Fibroblast of villous mesenchyme (primary cell): Measurements from ENCODE around the gene PKD1L1. TPM values are rescaled to one million over a fixed set of nuclear protein-coding genes. Genes with fewer than 3 reads are reported as not detected.
"Not testable (repeated sequence)": the region's sequence is repeated elsewhere in the genome, so short reads cannot be mapped to it uniquely, and the experiment has no call there.

ENCODE experiments used
- DNase-seq: peaks from one replicate; pipeline ENCODE4 v3.0.0-alpha.2; 2010; ENCODE audit warnings: low read depth
- H3K4me3 ChIP-seq: 2 replicates; pipeline ENCODE4 v1.5.1; 2011; ENCODE audit warnings: low read depth, mild to moderate bottlenecking, low read length
- total RNA-seq: library from RNA; depleted of rRNA; stranded (reverse); fragments of >200 nt; gene quantifications from 2 replicates; pipeline ENCODE4 v1.2.3, GENCODE V29; 2012
- TF ChIP-seq, protein P1 (sequence below): IDR thresholded peaks from 2 replicates; pipeline ENCODE4 v1.5.1; 2012; ENCODE audit warnings: low read depth, mild to moderate bottlenecking, low read length; ENCODE audit not compliant: insufficient read depth

PKD1L1 gene
- total RNA-seq, 1 donor: 0.43 TPM

DNA sequence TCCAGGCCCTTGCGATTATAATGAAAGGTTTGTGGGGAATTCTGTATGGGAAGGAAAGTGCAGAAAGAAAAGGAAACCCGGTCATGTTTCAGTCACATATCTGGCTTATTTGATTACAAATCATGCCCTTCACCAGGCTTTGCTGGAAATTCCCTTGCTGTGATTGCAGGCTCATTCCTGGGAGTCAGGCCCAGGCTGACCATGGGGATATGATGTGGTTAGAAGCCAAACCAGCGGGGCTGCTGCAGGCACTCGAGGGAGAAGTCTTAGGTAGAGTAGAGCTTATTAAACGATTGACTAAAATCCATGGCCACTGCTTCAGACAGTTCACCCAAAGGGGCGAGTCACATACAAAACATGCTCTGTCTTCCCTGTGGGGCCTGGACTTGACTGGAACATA lies 16.2 kb downstream of the PKD1L1 start:
- H3K4me3 ChIP-seq: no peak overlapping the region
- DNase-seq: no peak
- TF ChIP-seq, protein P1, sequence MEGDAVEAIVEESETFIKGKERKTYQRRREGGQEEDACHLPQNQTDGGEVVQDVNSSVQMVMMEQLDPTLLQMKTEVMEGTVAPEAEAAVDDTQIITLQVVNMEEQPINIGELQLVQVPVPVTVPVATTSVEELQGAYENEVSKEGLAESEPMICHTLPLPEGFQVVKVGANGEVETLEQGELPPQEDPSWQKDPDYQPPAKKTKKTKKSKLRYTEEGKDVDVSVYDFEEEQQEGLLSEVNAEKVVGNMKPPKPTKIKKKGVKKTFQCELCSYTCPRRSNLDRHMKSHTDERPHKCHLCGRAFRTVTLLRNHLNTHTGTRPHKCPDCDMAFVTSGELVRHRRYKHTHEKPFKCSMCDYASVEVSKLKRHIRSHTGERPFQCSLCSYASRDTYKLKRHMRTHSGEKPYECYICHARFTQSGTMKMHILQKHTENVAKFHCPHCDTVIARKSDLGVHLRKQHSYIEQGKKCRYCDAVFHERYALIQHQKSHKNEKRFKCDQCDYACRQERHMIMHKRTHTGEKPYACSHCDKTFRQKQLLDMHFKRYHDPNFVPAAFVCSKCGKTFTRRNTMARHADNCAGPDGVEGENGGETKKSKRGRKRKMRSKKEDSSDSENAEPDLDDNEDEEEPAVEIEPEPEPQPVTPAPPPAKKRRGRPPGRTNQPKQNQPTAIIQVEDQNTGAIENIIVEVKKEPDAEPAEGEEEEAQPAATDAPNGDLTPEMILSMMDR: no peak

DNA sequence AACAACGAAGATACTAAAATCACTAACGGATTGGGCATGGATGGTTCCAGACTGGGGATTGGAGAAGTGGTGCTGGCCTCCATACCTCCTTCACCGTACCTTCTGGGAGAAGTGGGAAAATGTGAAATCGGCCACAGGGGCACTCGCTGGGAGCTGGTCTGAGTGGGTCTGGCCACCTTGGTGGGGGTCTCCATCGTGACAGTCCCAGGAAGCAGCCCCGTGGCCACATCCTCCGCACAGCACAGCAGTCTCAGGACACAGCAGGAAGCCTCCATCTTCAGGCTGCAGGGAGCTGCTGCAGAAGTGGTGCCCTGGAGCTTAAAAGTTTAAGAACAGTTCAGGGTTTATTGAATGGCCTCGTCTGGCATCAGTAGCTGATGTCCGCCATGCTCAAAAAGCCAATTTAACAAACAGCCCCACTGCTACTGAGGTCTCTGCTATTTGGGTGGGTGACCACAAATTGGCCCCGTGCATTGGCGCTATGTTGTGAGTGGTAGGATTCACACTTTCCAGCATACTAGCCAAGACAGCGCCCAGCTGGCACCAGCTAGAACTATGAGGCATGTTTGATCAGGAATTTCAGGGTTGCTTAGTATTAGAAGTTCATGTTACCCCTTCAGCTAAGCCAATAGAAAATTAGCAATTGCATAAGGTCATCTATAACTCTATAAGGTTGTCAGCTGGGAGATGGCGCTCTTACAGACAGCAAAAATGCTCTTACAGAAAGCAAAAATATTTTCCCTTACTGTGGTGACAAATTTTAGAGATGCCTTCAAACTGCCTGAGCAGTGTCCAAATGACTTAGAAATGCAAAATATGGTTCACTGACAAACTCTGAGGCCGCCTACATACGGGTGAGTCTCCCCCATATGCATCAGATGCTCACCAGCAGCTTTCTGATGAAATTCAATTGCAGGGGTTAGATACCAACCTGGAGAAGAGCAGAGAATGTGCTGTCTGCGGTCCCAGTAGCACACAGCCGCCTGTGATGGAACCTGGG lies 17.0 kb downstream of the PKD1L1 start:
- TF ChIP-seq, protein P1: no peak
- no peak overlapping the region for H3K4me3 ChIP-seq
- no peak for DNase-seq

DNA sequence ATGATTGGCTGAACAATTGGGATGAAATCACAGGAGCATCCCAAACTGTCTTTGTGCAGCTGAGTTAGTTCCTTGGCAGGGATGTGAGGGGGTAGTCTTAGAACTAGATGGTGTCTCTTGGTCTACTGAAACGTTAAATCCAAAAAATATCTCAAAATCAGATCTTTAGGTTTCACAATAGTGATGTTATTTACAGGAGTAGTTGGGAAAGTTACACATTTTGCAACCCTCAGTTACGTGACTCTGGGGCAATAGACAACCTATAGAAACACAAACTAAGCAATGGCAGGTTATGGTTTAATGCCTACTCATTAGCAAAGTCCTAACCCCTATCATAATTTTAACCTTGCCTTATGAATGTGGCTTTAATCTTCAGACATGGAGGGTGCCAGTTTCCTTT lies 24.0 kb downstream of the PKD1L1 start:
- TF ChIP-seq, protein P1: no peak
- no peak for DNase-seq
- no peak overlapping the region for H3K4me3 ChIP-seq

DNA sequence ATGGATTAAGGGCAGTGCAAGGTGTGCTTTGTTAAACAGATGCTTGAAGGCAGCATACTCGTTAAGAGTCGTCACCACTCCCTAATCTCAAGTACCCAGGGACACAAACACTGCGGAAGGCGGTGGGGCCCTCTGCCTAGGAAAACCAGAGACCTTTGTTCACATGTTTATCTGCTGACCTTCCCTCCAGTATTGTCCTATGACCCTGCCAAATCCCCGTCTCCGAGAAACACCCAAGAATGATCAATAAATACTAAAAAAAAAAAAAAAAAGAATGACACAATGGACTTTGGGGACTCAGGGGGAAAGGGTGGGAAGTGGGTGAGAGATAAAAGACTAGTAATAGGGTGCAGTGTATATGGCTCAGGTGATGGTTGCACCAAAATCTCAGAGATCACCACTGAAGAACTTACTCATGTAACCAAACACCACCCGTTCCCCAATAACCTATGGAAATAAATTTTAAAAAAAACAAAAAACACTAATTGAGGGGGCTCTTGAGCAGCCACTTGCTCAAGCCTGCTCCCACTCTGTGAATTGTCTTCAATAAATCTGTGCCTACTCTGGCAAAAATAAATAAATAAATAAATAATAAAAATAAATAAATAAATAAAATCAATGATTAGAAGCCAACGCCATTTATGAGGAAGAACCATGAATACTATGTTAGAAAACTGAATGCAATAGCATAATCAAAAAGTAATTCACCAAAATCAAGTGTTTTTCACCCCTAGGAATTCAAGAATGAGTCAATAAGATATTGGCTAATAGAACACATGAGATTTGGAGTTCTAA lies 25.0 kb downstream of the PKD1L1 start:
- not testable (repeated sequence) for H3K4me3 ChIP-seq, DNase-seq

DNA sequence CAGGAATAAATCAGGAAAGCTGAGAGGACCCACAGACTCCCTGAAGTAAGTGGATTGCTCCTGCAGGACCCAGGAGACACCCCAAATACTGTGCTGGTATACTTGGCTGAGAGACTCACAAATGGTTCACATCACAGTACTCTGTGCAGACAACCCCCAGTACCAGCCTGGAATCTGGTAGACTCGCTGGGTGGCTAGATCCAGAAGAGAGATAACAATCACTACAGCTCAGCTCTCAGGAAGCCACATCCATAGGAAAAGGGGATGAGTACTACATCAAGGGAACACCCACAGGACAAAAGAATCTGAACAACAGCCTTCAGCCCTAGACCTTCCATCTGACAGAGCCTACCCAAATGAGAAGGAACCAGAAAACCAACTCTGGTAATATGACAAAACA lies 31.8 kb downstream of the PKD1L1 start:
- not testable (repeated sequence) for DNase-seq, H3K4me3 ChIP-seq

DNA sequence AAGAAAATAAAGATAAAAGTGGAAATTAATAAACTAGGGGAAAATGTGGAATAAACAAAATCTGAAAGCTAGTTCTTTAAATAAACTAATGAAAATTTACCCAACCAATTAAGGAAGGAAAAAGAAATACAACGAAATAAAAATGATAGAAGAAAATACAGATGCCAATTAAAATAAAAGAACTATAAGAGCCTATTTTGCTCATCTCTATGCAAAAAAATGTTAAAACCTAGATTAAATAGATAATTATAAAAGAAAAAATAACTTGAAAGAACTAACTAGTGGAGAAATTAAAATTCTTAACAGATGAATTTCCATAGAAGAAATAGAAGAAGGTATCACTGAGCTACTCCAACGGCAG lies 32.7 kb downstream of the PKD1L1 start:
- H3K4me3 ChIP-seq: no peak overlapping the region
- DNase-seq: no peak
- TF ChIP-seq, protein P1: no peak

DNA sequence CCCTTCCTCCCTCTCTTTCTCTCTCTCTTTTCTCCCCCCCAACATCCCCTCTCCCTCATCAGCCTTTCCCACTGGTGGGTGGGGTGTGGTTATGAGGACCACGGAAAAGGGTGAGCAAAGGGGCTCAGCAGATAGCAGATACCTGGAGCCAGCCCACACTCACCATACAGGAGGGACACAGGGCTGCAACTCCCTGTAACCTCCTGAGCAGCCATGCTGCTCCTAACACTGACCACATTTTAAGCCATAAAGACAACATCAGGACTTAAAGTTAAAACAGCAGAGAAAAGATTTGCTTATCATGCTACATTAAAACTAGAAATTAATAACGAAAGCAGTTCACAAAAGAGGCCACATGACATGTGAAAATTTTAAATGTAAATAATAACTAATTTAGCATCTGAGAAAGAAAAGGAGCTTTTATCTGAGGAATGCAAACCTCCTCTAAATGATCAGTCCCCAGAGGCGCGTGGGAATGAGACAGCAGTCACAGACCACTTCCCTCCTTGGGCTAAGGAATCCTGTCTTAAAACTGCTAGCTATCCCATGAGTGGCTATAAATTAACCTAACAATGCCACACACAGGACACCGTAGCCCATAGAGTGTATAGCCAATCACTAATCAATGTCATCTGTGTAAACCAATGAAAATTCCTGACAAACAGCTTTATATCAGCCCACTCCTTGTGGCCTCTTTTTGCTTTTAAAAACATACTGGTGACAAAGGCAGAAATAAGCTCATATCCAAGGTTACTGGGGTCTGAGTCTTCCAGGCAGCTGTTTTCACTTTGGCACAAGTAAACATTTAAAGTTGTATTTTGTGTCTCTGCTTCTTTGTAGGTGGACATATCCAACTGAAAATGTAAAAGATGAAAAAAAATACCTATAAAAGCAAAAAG lies 33.3 kb downstream of the PKD1L1 start:
- peak; percentile 50 for DNase-seq
- H3K4me3 ChIP-seq: no peak overlapping the region
- TF ChIP-seq, protein P1: no peak
